Vagina (tissue), 2 donors: ENCODE measurements around the gene ATP6V1A. TPM values are rescaled to one million over a fixed set of nuclear protein-coding genes. Genes with fewer than 3 reads are reported as not detected.

ENCODE experiments used
- DNase-seq, 2 donors: peaks; one replicate each; pipeline ENCODE4 v3.0.0-alpha.2; 2017; ENCODE audit errors: extremely low spot score in 2 of 2
- H3K27ac ChIP-seq: fragments of 200-600 bp; sonication (generic); one replicate; pipeline ENCODE4 v1.5.1; 2019
- H3K27me3 ChIP-seq: fragments of 200-600 bp; sonication (generic); one replicate; pipeline ENCODE4 v1.5.1; 2019
- H3K36me3 ChIP-seq, 2 donors: fragments of 200-600 bp; sonication (generic); one replicate each; pipeline ENCODE4 v1.5.1; 2017 to 2019
- H3K4me1 ChIP-seq: fragments of 200-600 bp; sonication (generic); one replicate; pipeline ENCODE4 v1.5.1; 2019
- H3K4me3 ChIP-seq, 2 donors: fragments of 200-600 bp; sonication (generic); 1 replicate in 1 of 2; 2 replicates in 1 of 2; pipeline ENCODE4 v1.5.1; 2016 to 2019
- H3K9me3 ChIP-seq: fragments of 200-600 bp; sonication (generic); one replicate; pipeline ENCODE4 v1.5.1; 2019
- POLR2A ChIP-seq, 2 donors: fragments of 450-650 bp; IDR thresholded peaks; one replicate each; pipeline ENCODE4 v1.6.1; 2017; ENCODE audit warnings: antibody characterized with exemption in 2 of 2, mild to moderate bottlenecking in 2 of 2, moderate library complexity in 2 of 2
- POLR2AphosphoS5 ChIP-seq, 2 donors: sonication (generic); formaldehyde crosslinking; IDR thresholded peaks; one replicate each; pipeline ENCODE4 v1.9.0; 2017; ENCODE audit warnings: antibody characterized with exemption in 2 of 2, mild to moderate bottlenecking in 2 of 2, low read depth in 1 of 2; ENCODE audit not compliant: insufficient read depth in 1 of 2
- intact Hi-C: fragments of 100-400 bp; cut with DNase I; formaldehyde crosslinking; loops from one replicate; pipeline ENCODE4 v1.15.1; 2023
- total RNA-seq: library from RNA; depleted of rRNA; stranded (reverse); fragments of >200 nt; gene quantifications from one replicate; pipeline ENCODE4 v1.2.3, GENCODE V29; 2016
- TF ChIP-seq, protein P1 (sequence below), 3 experiments: fragments of 450-650 bp in 2 of 3; fragments of 200-600 bp in 1 of 3; sonication (generic) in 1 of 3; IDR thresholded peaks; one replicate each; pipeline ENCODE4 v1.5.1; 2017 to 2019; ENCODE audit warnings: antibody characterized with exemption in 3 of 3, mild to moderate bottlenecking in 2 of 3, moderate library complexity in 2 of 3

Gene ATP6V1A
- total RNA-seq, 1 donor from 2014 or later, result 28.5 TPM

DNA sequence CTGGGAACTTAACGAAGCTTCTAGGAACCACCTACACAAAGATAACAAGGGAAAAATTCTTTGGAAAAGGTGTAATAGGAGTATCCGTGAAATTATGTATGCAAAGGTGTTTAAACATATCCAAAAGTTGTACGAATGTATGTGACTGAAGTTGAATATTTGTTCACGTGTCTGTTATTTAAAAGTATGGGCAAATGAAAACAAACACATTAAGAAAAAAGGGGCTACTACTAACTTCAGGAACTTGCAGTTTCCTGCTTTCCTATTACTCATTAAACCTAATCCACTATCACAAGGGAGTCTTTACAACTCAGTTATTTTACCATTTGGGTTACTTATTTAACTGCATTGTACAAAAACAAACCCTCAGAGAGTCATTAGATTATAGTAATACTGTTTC is 57.8 kb downstream of the ATP6V1A start:
- Histone ChIP-seq H3K4me1 (no peaks in the 10 kb centered on the region), H3K4me3 (no peak overlapping the region), H3K36me3 (peaks cover 0 to 66% of the 10 kb centered on the region in 2 donors), H3K27me3 (no peaks in the 10 kb centered on the region), H3K9me3 (no peaks in the 10 kb centered on the region), H3K27ac (no peak overlapping the region)
- intact Hi-C loops, result no loop called here
- TF ChIP-seq POLR2A (IDR thresholded peaks at IDR 0.05) (no peak), POLR2AphosphoS5 (IDR thresholded peaks at IDR 0.05; ENCODE audit: insufficient read depth in 1 of 2, low read depth in 1 of 2) (no peak)
- DNase-seq, result no peak

DNA sequence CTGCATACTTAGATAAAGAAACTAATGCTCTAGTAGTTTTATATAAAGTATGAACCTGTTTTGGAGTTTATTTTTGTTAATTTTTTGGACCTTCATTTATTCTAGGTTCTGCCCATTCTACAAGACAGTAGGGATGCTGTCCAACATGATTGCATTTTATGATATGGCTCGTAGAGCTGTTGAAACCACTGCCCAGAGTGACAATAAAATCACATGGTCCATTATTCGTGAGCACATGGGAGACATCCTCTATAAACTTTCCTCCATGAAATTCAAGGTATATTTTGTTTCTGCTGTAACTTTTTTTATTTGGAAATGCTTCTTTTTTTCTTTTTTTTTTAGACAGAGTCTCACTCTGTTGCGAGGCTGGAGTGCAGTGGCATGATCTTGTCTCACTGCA is 58.4 kb downstream of the ATP6V1A start:
- Histone ChIP-seq H3K4me1 (no peaks in the 10 kb centered on the region), H3K4me3 (no peak overlapping the region), H3K9me3 (no peaks in the 10 kb centered on the region), H3K36me3 (peaks cover 0 to 60% of the 10 kb centered on the region in 2 donors), H3K27ac (no peak overlapping the region), H3K27me3 (no peaks in the 10 kb centered on the region)
- no peak for DNase-seq
- TF ChIP-seq, protein P1, sequence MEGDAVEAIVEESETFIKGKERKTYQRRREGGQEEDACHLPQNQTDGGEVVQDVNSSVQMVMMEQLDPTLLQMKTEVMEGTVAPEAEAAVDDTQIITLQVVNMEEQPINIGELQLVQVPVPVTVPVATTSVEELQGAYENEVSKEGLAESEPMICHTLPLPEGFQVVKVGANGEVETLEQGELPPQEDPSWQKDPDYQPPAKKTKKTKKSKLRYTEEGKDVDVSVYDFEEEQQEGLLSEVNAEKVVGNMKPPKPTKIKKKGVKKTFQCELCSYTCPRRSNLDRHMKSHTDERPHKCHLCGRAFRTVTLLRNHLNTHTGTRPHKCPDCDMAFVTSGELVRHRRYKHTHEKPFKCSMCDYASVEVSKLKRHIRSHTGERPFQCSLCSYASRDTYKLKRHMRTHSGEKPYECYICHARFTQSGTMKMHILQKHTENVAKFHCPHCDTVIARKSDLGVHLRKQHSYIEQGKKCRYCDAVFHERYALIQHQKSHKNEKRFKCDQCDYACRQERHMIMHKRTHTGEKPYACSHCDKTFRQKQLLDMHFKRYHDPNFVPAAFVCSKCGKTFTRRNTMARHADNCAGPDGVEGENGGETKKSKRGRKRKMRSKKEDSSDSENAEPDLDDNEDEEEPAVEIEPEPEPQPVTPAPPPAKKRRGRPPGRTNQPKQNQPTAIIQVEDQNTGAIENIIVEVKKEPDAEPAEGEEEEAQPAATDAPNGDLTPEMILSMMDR (IDR thresholded peaks at IDR 0.05), result no peak
- TF ChIP-seq POLR2A (IDR thresholded peaks at IDR 0.05), result no peak
- TF ChIP-seq POLR2AphosphoS5 (IDR thresholded peaks at IDR 0.05; ENCODE audit: insufficient read depth in 1 of 2, low read depth in 1 of 2), result no peak
- intact Hi-C loops, result no loop called here

DNA sequence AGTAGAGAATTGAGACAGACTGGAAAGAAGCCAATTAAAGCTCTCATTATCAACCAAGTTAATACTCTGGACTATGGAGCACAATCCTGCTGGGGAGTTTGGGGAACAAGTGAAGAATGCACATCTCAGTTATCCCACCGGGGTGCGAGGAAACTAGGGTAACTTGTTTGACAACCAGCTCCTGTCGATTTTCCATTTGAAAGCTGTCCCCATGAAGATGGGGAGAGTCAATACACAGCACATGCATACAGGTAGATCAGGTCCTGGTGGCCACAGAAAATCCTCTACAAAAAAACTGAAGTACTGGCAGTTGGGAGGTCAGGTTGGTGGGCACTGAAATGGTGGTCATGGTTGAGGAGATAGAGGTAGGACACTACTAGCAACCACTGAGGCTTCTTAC is 66.0 kb downstream of the ATP6V1A start:
- intact Hi-C loops, result no loop called here
- TF ChIP-seq, protein P1 (IDR thresholded peaks at IDR 0.05), result no peak
- no peak for TF ChIP-seq POLR2AphosphoS5 (IDR thresholded peaks at IDR 0.05; ENCODE audit: insufficient read depth in 1 of 2, low read depth in 1 of 2)
- TF ChIP-seq POLR2A (IDR thresholded peaks at IDR 0.05), result no peak
- Histone ChIP-seq H3K4me1 (no peaks in the 10 kb centered on the region), H3K36me3 (peaks cover 0 to 9% of the 10 kb centered on the region in 2 donors), H3K27me3 (no peaks in the 10 kb centered on the region), H3K27ac (no peak overlapping the region), H3K9me3 (no peaks in the 10 kb centered on the region), H3K4me3 (no peak overlapping the region)
- no peak for DNase-seq

DNA sequence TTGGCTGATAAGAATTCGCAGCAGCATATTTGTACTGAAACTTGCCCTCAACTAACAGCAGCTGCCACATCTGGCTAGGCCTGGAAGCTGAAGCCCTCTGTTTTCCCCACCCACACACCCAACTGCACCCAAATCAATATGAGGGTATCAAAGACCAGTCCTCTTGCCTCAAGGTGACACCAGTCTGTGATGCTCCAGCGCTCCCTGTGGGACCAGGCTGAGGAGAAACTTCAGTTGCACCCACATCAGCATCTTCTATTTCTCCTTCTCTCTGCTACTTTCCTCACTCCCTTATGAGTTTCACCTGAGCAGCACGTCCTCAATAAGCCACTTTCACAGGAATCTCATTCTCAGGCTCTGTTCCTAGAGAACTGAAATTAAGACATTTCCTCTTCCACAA is 73.0 kb downstream of the ATP6V1A start:
- H3K4me3 ChIP-seq, result no peak overlapping the region
- TF ChIP-seq POLR2AphosphoS5 (IDR thresholded peaks at IDR 0.05; ENCODE audit: insufficient read depth in 1 of 2, low read depth in 1 of 2), result no peak
- TF ChIP-seq, protein P1 (IDR thresholded peaks at IDR 0.05), result no peak
- TF ChIP-seq POLR2A (IDR thresholded peaks at IDR 0.05), result no peak
- H3K27ac ChIP-seq, result no peak overlapping the region
- H3K4me1 ChIP-seq, result no peaks in the 10 kb centered on the region
- H3K36me3 ChIP-seq, result no peaks in the 10 kb centered on the region
- no peak for DNase-seq
- H3K27me3 ChIP-seq, result no peaks in the 10 kb centered on the region
- H3K9me3 ChIP-seq, result no peaks in the 10 kb centered on the region
- intact Hi-C loops, result no loop called here

DNA sequence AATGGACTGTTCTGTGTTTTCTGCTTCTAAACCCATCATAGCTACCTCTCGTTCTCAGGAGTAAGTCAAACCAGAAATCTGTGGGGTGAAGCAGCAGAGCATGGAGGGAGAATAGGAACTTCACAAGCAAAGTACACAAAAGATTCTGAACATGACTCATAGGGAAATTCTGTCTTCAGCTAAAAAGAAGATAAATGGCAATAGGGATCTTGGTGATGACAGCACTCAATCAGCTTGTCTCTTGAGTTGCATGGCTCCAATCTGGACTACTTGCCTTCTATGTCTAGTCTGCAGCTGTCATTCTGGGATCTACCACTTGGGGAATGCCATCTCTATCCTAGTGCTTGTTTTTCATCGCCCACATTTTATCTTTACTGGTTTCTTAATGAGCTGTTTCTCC is 78.3 kb downstream of the ATP6V1A start:
- intact Hi-C loops, result no loop called here
- Histone ChIP-seq H3K27ac (no peak overlapping the region), H3K36me3 (no peaks in the 10 kb centered on the region), H3K4me1 (no peaks in the 10 kb centered on the region), H3K27me3 (no peaks in the 10 kb centered on the region), H3K9me3 (no peaks in the 10 kb centered on the region), H3K4me3 (no peak overlapping the region)
- TF ChIP-seq POLR2AphosphoS5 (IDR thresholded peaks at IDR 0.05; ENCODE audit: insufficient read depth in 1 of 2, low read depth in 1 of 2), result no peak
- no peak for TF ChIP-seq POLR2A (IDR thresholded peaks at IDR 0.05)
- TF ChIP-seq, protein P1 (IDR thresholded peaks at IDR 0.05), result no peak
- no peak for DNase-seq
